GM12891 (cell line): ENCODE measurements around the gene IDH2.

Source experiments
- POLR2A ChIP-seq: IDR thresholded peaks from 2 replicates; pipeline ENCODE4 v1.6.1; 2011; ENCODE audit warnings: low read depth, low read length, control low read depth
- POLR2AphosphoS5 ChIP-seq: IDR thresholded peaks from 2 replicates; pipeline ENCODE4 v1.6.1; 2011; ENCODE audit warnings: low read depth, low read length, control low read depth
- SPI1 ChIP-seq: IDR thresholded peaks from 2 replicates; pipeline ENCODE4 v1.6.1; 2011; ENCODE audit warnings: low read depth, low read length, control low read depth
- TAF1 ChIP-seq: IDR thresholded peaks from 2 replicates; pipeline ENCODE4 v1.6.1; 2011; ENCODE audit warnings: low read depth, low read length, control low read depth

- TF ChIP-seq POLR2A = no peak
- TF ChIP-seq POLR2AphosphoS5 = no peak
- TF ChIP-seq TAF1 = no peak
- no peak for TF ChIP-seq SPI1
These were observed 58.1 kb downstream of the IDH2 start for GRCh38 chr15:90044191-90044590.
